OCI-LY1 (cell line): ENCODE data around the gene TMEM131.

Experiments
- EZH2 ChIP-seq: fragments of 200-600 bp; sonication (generic), shearing (Covaris generic); IDR thresholded peaks from 2 replicates; pipeline ENCODE4 v1.8.0; 2017; ENCODE audit warnings: borderline replicate concordance, mixed run types, mild to moderate bottlenecking, antibody characterized with exemption, low read length, moderate library complexity, mixed read lengths
- TF ChIP-seq, protein P1 (sequence below): fragments of 200-600 bp; sonication (generic), shearing (Covaris generic); IDR thresholded peaks from 2 replicates; pipeline ENCODE4 v1.5.1; 2017; ENCODE audit warnings: mild to moderate bottlenecking, antibody characterized with exemption, low read length, moderate library complexity, mixed read lengths

DNA sequence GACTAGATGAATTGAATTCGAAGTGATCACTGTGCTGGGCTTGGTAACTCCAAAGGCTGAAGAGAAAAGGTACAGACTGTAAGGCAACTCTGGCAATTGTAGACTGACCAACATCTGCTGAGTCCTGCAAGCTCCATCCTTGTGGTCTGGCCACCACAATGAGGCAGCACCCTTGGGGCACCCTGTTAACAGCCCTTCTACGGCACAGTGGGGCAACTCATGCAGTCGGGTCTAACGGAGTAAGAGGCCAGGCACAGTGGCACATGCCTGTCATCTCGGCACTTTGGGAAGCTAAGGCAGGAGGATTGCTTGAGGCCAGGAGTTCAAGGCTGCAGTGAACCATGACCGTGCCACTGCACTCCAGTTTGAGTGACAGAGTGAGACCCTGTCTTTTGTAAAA is 155.6 kb downstream of the TMEM131 start:
- TF ChIP-seq, protein P1, sequence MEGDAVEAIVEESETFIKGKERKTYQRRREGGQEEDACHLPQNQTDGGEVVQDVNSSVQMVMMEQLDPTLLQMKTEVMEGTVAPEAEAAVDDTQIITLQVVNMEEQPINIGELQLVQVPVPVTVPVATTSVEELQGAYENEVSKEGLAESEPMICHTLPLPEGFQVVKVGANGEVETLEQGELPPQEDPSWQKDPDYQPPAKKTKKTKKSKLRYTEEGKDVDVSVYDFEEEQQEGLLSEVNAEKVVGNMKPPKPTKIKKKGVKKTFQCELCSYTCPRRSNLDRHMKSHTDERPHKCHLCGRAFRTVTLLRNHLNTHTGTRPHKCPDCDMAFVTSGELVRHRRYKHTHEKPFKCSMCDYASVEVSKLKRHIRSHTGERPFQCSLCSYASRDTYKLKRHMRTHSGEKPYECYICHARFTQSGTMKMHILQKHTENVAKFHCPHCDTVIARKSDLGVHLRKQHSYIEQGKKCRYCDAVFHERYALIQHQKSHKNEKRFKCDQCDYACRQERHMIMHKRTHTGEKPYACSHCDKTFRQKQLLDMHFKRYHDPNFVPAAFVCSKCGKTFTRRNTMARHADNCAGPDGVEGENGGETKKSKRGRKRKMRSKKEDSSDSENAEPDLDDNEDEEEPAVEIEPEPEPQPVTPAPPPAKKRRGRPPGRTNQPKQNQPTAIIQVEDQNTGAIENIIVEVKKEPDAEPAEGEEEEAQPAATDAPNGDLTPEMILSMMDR, result no peak
- TF ChIP-seq EZH2, result no peak
